ENCODE results near the gene ZNF749.
A peak's percentile ranks its signal among the peaks of the same experiment; 100 is the strongest.

Gene ZNF749

DNA sequence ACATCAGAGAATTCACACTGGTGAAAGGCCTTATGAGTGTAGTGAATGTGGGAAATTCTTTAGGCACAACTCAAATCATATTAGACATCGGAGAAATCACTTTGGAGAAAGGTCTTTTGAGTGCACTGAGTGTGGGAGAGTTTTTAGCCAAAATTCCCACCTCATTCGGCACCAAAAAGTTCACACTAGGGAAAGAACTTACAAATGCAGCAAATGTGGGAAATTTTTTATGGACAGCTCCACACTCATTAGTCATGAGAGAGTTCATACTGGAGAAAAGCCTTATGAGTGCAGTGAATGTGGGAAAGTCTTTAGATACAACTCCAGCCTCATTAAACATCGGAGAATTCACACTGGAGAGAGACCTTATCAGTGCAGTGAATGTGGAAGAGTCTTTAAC lies 14.1 kb upstream of the ZNF749 start:
- Histone ChIP-seq H3K27me3 (ENCODE audit: low read length) (no peaks in the 10 kb centered on the region), H3K36me3 (ENCODE audit: low read length) (0 out of 2 replicates have a peak, but pooled peaks cover 2% of the 10 kb centered on the region), H3K27ac (ENCODE audit: low read depth, low read length) (no peak overlapping the region), H3K4me3 (ENCODE audit: insufficient read depth, low read length, poor library complexity, severe bottlenecking) (no peak overlapping the region), H3K9me2 (replicated peaks; ENCODE audit: insufficient read depth, low read length) (no peaks in the 10 kb centered on the region), H3K4me2 (ENCODE audit: low read depth, low read length, poor library complexity, severe bottlenecking) (no peak overlapping the region), H2AFZ (ENCODE audit: low read depth, low read length, severe bottlenecking) (no peak overlapping the region), H4K20me1 (ENCODE audit: low read depth, low read length) (no peaks in the 10 kb centered on the region), H3K9ac (ENCODE audit: low read length) (no peak overlapping the region), H3K9me3 (ENCODE audit: insufficient read depth, low read length) (no peaks in the 10 kb centered on the region), H3K79me2 (ENCODE audit: insufficient read depth, low read length) (no peaks in the 10 kb centered on the region), H3F3A (ENCODE audit: insufficient read depth) (no peaks in the 10 kb centered on the region)
- no peak for TF ChIP-seq EZH2phosphoT487 (conservative IDR thresholded peaks at IDR 0.05; ENCODE audit: low read length)
- TF ChIP-seq, protein P1, sequence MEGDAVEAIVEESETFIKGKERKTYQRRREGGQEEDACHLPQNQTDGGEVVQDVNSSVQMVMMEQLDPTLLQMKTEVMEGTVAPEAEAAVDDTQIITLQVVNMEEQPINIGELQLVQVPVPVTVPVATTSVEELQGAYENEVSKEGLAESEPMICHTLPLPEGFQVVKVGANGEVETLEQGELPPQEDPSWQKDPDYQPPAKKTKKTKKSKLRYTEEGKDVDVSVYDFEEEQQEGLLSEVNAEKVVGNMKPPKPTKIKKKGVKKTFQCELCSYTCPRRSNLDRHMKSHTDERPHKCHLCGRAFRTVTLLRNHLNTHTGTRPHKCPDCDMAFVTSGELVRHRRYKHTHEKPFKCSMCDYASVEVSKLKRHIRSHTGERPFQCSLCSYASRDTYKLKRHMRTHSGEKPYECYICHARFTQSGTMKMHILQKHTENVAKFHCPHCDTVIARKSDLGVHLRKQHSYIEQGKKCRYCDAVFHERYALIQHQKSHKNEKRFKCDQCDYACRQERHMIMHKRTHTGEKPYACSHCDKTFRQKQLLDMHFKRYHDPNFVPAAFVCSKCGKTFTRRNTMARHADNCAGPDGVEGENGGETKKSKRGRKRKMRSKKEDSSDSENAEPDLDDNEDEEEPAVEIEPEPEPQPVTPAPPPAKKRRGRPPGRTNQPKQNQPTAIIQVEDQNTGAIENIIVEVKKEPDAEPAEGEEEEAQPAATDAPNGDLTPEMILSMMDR (IDR thresholded peaks at IDR 0.05; ENCODE audit: insufficient read depth, low read length, poor library complexity, severe bottlenecking) = no peak

DNA sequence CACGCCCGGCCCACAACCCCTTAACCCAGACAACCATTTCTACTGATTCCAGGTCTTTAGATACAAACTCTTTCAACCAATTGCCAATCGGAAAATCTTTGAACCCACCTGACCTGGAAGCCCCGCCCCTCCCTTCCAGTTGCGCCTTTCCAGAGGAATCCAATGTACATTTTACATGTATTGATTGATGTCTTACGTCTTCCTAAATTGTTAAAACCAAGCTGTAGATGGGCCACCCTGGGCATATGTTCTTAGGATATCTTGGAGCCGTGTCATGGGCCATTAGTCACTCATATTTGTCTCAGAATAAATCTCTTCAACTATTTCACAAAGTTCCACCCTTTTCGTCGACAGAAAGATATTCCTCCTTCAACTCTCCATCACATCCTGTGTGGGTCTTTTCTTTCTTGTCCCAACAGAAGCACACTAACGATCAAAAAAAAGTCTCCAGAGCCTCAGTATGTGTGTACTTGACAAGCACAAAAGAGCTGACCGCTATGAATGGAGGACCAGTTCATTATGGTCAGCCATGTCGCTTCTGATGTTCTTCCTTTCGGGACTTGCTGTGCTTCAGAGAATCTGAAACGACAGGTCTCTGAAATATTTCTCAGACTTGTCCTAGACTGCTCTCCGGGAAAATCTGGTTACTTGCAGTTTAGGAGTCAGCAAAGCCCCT lies 601 bp upstream of the ZNF749 start:
- Histone ChIP-seq H3K4me3 (ENCODE audit: insufficient read depth, low read length, poor library complexity, severe bottlenecking) (peak overlapping the region; percentile 81), H4K20me1 (ENCODE audit: low read depth, low read length) (no peaks in the 10 kb centered on the region), H3K27ac (ENCODE audit: low read depth, low read length) (peak overlapping the region; percentile 14; the same call in 1 of the 2 replicates), H3K4me2 (ENCODE audit: low read depth, low read length, poor library complexity, severe bottlenecking) (peak overlapping the region; percentile 73), H3K9me3 (ENCODE audit: insufficient read depth, low read length) (no peaks in the 10 kb centered on the region), H3K79me2 (ENCODE audit: insufficient read depth, low read length) (peaks cover 37% of the 10 kb centered on the region), H3K9me2 (replicated peaks; ENCODE audit: insufficient read depth, low read length) (no peaks in the 10 kb centered on the region), H3K9ac (ENCODE audit: low read length) (peak overlapping the region; percentile 75), H2AFZ (ENCODE audit: low read depth, low read length, severe bottlenecking) (peak overlapping the region; percentile 94), H3K27me3 (ENCODE audit: low read length) (no peaks in the 10 kb centered on the region), H3K36me3 (ENCODE audit: low read length) (no peaks in the 10 kb centered on the region), H3F3A (ENCODE audit: insufficient read depth) (no peaks in the 10 kb centered on the region)
- TF ChIP-seq, protein P1 (IDR thresholded peaks at IDR 0.05; ENCODE audit: insufficient read depth, low read length, poor library complexity, severe bottlenecking) = no peak
- TF ChIP-seq EZH2phosphoT487 (conservative IDR thresholded peaks at IDR 0.05; ENCODE audit: low read length) = no peak

DNA sequence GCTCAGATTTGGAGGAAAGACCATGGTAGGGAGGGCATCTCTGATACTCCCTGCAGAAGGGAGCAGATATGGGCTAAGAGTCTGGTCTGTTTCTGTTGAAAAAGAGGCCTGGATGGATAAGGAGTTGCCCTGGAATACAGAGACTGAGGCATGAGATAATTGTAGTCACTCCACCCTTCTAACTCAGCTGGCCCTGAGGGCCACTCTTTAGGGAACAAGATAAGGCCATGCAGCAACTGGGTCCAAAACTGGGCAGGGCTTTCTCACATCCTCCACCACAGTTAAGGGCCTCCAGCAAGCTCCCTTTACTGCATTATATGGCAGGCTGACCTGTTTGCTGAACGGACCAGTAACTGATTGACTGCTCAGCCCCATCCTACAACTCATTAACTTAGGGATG lies 1.3 kb downstream of the ZNF749 start:
- H3K27me3 ChIP-seq (ENCODE audit: low read length) = no peaks in the 10 kb centered on the region
- H3K4me3 ChIP-seq (ENCODE audit: insufficient read depth, low read length, poor library complexity, severe bottlenecking) = peak overlapping the region; percentile 81
- H3F3A ChIP-seq (ENCODE audit: insufficient read depth) = no peaks in the 10 kb centered on the region
- peak overlapping the region; percentile 75 for H3K9ac ChIP-seq (ENCODE audit: low read length)
- peak overlapping the region; percentile 73 for H3K4me2 ChIP-seq (ENCODE audit: low read depth, low read length, poor library complexity, severe bottlenecking)
- no peaks in the 10 kb centered on the region for H3K36me3 ChIP-seq (ENCODE audit: low read length)
- no peaks in the 10 kb centered on the region for H4K20me1 ChIP-seq (ENCODE audit: low read depth, low read length)
- H3K9me3 ChIP-seq (ENCODE audit: insufficient read depth, low read length) = no peaks in the 10 kb centered on the region
- H3K9me2 ChIP-seq (replicated peaks; ENCODE audit: insufficient read depth, low read length) = no peaks in the 10 kb centered on the region
- H3K27ac ChIP-seq (ENCODE audit: low read depth, low read length) = no peak overlapping the region
- H3K79me2 ChIP-seq (ENCODE audit: insufficient read depth, low read length) = peaks cover 50% of the 10 kb centered on the region
- no peak for TF ChIP-seq EZH2phosphoT487 (conservative IDR thresholded peaks at IDR 0.05; ENCODE audit: low read length)
- TF ChIP-seq, protein P1 (IDR thresholded peaks at IDR 0.05; ENCODE audit: insufficient read depth, low read length, poor library complexity, severe bottlenecking) = no peak
- no peak overlapping the region for H2AFZ ChIP-seq (ENCODE audit: low read depth, low read length, severe bottlenecking)
